Panc1 (cell line): ENCODE measurements around the gene PGK1. TPM values are rescaled to one million over a fixed set of nuclear protein-coding genes. Genes with fewer than 3 reads are reported as not detected.

Experiments used
- ATAC-seq: fragments of 200-7000 bp; cut with Tn5 transposase; 2 replicates; pipeline ENCODE4 v1.9.1; 2020; ENCODE audit warnings: mild to moderate bottlenecking, moderate library complexity
- BruUV-seq: library from RNA; stranded (reverse); fragments of 400-500 nt; replicated peaks from 2 replicates; lab custom pipeline; 2021; lab: Mats Ljungman, UMichigan
- CTCF ChIA-PET: fragments of 300-600 bp; sonication (Branson Sonifier 250); formaldehyde crosslinking; loops from one replicate; lab custom pipeline; 2022; ENCODE audit warnings: antibody characterized with exemption; lab: Charles Lee
- POLR2A ChIA-PET: fragments of 300-600 bp; sonication (Branson Sonifier 250); formaldehyde crosslinking; loops from one replicate; lab custom pipeline; 2022; ENCODE audit warnings: antibody characterized with exemption; lab: Charles Lee
- DNase-seq: peaks from one replicate; pipeline ENCODE4 v3.0.0-alpha.2; 2010; ENCODE audit warnings: low read depth, low spot score
- H3K27ac ChIP-seq: 2 replicates; pipeline ENCODE4 v1.5.1; 2011; ENCODE audit warnings: mild to moderate bottlenecking, low read length, inconsistent platforms
- H3K27me3 ChIP-seq: fragments of 200-500 bp; sonication (Bioruptor generic); 2 replicates; pipeline ENCODE4 v1.6.0; 2014; ENCODE audit warnings: low read length, inconsistent platforms; ENCODE audit not compliant: control insufficient read depth, insufficient read depth
- H3K36me3 ChIP-seq: fragments of 200-500 bp; sonication (Bioruptor generic); 2 replicates; pipeline ENCODE4 v1.5.1; 2014; ENCODE audit warnings: inconsistent platforms, mild to moderate bottlenecking, low read length, moderate library complexity; ENCODE audit not compliant: control insufficient read depth, insufficient read depth
- H3K4me1 ChIP-seq: 2 replicates; pipeline ENCODE4 v1.5.1; 2011; ENCODE audit warnings: inconsistent platforms, mild to moderate bottlenecking, low read length, moderate library complexity; ENCODE audit not compliant: control insufficient read depth, insufficient read depth
- H3K4me3 ChIP-seq, 2 experiments: 2 replicates each; pipeline ENCODE4 v1.5.1; 2011 to 2012; ENCODE audit warnings: low read depth in 2 of 2, low read length in 2 of 2, mild to moderate bottlenecking in 2 of 2, inconsistent platforms in 1 of 2, moderate library complexity in 1 of 2
- H3K9me3 ChIP-seq: fragments of 200-500 bp; sonication (Bioruptor generic); 2 replicates; pipeline ENCODE4 v1.5.1; 2014; ENCODE audit warnings: low read depth, mild to moderate bottlenecking, inconsistent platforms, low read length, moderate library complexity; ENCODE audit not compliant: control insufficient read depth, insufficient read depth
- CTCF ChIP-seq: fragments of 450-650 bp; IDR thresholded peaks from 2 replicates; pipeline ENCODE4 v1.5.1; 2017; ENCODE audit warnings: mild to moderate bottlenecking
- POLR2AphosphoS5 ChIP-seq: IDR thresholded peaks from 2 replicates; pipeline ENCODE4 v1.6.1; 2012; ENCODE audit warnings: mild to moderate bottlenecking, low read depth, low read length, moderate library complexity
- REST ChIP-seq, 2 experiments: IDR thresholded peaks; 2 replicates each; pipeline ENCODE4 v1.6.1; 2011 to 2012; ENCODE audit warnings: low read depth in 2 of 2, control low read depth in 1 of 2, low read length in 1 of 2, mild to moderate bottlenecking in 1 of 2, moderate library complexity in 1 of 2; ENCODE audit not compliant: insufficient read depth in 1 of 2
- SIN3A ChIP-seq: IDR thresholded peaks from 2 replicates; pipeline ENCODE4 v1.6.1; 2012; ENCODE audit warnings: low read depth, mild to moderate bottlenecking, low read length, moderate library complexity, borderline replicate concordance; ENCODE audit not compliant: insufficient read depth
- TCF7L2 ChIP-seq: IDR thresholded peaks from 2 replicates; pipeline ENCODE4 v1.6.1; 2011; ENCODE audit warnings: mild to moderate bottlenecking, low read depth, low read length, inconsistent platforms
- in situ Hi-C: cut with HindIII; loops from 2 replicates; pipeline ENCODE4 v1.10.0; 2016; ENCODE audit warnings: low sequenced_read_pairs, low pct_unique_long_range_greater_than_20kb
- intact Hi-C: fragments of 100-400 bp; cut with micrococcal nuclease; formaldehyde crosslinking; loops from one replicate; pipeline ENCODE4 v1.10.0; 2022; ENCODE audit not compliant: unreplicated experiment
- total RNA-seq: library from RNA; stranded (reverse); gene quantifications from one replicate; pipeline ENCODE4 v1.2.1, GENCODE V29; 2021; ENCODE audit not compliant: unreplicated experiment

Gene PGK1
- total RNA-seq, 1 experiment from 2014 or later = 541 TPM

GRCh38 chrX:78109458-78109857 lies 5.4 kb downstream of the PGK1 start:
- Histone ChIP-seq H3K27ac (no peak overlapping the region), H3K27me3 (no peaks in the 10 kb centered on the region), H3K36me3 (peaks cover 34% of the 10 kb centered on the region), H3K4me1 (peaks cover 31% of the 10 kb centered on the region), H3K9me3 (no peaks in the 10 kb centered on the region), H3K4me3 (no peak overlapping the region; a peak in 1 of 4 replicates)
- no peak for ATAC-seq
- no peak for DNase-seq
- no peak for TF ChIP-seq CTCF
- in situ Hi-C loops = no loop called here
- ChIA-PET CTCF (no interaction called here), POLR2A (no interaction called here)
- no TSS peak for BruUV-seq
- intact Hi-C loops = no loop called here

GRCh38 chrX:78111140-78111931 lies 7.3 kb downstream of the PGK1 start:
- DNase-seq (no peak), ATAC-seq (no peak)
- no peak overlapping the region for H3K27ac ChIP-seq
- intact Hi-C loops = no loop called here
- H3K4me3 ChIP-seq = no peak overlapping the region
- H3K9me3 ChIP-seq = no peaks in the 10 kb centered on the region
- peaks cover 33% of the 10 kb centered on the region for H3K36me3 ChIP-seq
- H3K4me1 ChIP-seq = peaks cover 25% of the 10 kb centered on the region
- in situ Hi-C loops = no loop called here
- CTCF ChIA-PET = no interaction called here
- no peaks in the 10 kb centered on the region for H3K27me3 ChIP-seq
- no TSS peak for BruUV-seq
- TF ChIP-seq TCF7L2 = no peak
- no peak for TF ChIP-seq POLR2AphosphoS5
- TF ChIP-seq REST (IDR thresholded peaks at IDR 0.05; ENCODE audit: insufficient read depth in 1 of 2, low read depth in 2 of 2, low read length in 1 of 2) = no peak
- TF ChIP-seq CTCF = no peak
- TF ChIP-seq SIN3A = no peak
- POLR2A ChIA-PET = no interaction called here
